Femur (tissue), 1 donor: ENCODE results near the gene C20orf173.

Experiments used
- DNase-seq: peaks from one replicate; pipeline ENCODE4 v3.0.0-alpha.2; 2017

Gene C20orf173

DNA sequence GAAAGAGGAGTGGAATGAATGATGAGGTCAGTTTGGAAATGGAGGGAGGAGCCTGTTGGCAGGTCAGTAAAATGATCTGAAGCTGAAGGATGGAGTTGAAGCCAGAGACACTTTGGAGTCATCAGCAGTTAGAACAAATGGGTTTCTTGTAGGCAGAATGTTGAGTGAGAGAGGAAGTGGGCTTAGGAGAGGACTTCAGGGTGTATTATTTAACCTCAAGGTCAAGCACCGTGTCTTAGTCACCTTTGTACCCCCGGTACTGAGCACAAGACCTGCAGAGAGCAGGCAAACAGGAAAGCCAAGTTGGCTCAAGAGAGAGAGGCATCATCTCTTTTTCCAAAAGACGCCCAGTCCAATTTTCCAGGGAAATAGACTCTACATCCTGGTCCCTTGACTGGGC is 23.3 kb downstream of the C20orf173 start:
- DNase-seq, result no peak

DNA sequence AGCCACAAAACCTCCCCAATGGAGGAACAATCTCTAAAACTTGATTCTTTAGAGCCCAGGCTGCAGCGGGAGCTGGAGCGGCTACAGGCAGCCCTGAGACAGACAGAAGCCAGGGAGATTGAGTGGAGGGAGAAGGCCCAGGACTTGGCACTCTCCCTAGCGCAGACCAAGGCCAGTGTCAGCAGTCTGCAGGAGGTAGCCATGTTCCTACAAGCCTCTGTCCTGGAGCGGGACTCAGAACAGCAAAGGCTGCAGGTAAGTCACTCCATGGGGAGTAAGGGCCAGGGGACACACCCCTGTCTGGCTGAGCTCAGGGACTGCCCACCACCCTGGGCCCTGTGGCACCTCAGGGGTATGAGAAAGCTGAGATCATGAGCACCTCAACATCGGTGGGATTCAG is 24.7 kb downstream of the C20orf173 start:
- DNase-seq, result no peak

DNA sequence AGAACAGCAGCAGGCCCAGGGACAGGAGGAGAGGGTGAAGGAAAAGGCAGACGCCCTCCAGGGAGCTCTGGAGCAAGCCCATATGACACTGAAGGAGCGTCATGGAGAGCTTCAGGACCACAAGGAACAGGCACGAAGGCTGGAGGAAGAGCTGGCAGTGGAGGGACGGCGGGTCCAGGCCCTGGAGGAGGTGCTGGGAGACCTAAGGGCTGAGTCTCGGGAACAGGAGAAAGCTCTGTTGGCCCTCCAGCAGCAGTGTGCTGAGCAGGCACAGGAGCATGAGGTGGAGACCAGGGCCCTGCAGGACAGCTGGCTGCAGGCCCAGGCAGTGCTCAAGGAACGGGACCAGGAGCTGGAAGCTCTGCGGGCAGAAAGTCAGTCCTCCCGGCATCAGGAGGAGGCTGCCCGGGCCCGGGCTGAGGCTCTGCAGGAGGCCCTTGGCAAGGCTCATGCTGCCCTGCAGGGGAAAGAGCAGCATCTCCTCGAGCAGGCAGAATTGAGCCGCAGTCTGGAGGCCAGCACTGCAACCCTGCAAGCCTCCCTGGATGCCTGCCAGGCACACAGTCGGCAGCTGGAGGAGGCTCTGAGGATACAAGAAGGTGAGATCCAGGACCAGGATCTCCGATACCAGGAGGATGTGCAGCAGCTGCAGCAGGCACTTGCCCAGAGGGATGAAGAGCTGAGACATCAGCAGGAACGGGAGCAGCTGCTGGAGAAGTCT is 25.5 kb downstream of the C20orf173 start:
- DNase-seq, result peak; percentile 54

DNA sequence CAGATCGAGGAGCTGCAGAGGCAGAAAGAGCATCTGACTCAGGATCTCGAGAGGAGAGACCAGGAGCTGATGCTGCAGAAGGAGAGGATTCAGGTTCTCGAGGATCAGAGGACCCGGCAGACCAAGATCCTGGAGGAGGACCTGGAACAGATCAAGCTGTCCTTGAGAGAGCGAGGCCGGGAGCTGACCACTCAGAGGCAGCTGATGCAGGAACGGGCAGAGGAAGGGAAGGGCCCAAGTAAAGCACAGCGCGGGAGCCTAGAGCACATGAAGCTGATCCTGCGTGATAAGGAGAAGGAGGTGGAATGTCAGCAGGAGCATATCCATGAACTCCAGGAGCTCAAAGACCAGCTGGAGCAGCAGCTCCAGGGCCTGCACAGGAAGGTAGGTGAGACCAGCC is 26.2 kb downstream of the C20orf173 start:
- no peak for DNase-seq

DNA sequence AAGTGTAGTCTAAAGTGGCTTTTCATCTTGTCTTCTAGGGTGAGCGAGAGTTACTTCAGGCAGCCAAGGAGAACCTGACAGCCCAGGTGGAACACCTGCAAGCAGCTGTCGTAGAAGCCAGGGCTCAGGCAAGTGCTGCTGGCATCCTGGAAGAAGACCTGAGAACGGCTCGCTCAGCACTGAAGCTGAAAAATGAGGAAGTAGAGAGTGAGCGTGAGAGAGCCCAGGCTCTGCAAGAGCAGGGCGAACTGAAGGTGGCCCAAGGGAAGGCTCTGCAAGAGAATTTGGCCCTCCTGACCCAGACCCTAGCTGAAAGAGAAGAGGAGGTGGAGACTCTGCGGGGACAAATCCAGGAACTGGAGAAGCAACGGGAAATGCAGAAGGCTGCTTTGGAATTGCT is 27.1 kb downstream of the C20orf173 start:
- DNase-seq, result no peak

DNA sequence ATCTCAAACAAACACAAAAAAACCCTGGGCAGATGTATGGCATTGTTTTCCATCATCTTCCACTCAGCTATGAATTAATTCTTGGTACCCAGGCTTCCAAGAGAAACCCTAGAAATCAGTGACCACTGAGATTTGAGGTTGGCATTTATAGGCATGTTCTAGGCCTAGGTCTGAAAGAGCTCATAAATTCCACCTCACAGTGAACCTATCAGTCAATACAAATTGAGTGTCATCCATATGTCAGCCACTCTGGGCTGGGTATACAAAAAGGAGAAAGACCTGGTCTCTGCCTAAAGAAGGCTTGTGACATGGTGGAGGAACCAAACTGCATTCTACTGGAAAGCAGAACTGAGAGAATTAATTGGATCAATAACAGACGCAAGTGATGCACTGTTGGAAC is 30.2 kb downstream of the C20orf173 start:
- no peak for DNase-seq

DNA sequence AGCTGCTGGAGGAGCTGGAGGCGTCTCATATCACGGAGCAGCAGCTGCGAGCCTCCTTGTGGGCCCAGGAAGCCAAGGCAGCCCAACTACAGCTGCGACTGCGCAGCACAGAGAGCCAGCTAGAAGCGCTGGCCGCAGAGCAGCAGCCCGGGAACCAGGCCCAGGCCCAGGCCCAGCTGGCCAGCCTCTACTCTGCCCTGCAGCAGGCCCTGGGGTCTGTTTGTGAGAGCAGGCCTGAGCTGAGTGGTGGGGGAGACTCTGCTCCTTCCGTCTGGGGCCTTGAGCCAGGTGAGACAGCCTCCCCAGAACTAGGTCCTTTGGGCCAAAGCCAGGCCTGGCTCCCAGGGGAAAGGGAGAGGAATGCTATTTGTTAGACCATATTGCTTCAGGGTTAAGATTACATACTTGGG is 31.7 kb downstream of the C20orf173 start:
- DNase-seq, result peak; percentile 90

DNA sequence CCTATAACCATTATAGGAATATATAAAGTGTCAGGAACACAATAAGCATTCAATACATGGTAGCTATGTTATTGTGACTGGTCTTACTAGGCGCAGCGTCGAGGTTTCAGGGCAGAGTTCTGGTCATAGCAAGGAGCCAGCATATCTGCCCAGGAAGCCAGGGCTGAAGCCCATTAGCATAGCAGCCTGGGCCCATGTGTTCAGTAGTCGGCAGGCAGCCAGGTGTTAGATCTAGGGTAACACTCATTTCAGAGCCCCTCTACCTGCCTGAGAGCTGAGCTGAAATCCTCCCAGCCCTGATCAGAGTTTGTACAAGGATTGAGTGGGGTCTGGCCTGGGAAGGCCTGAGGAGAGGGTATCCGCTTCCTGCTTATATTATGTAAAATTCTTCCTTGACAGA is 32.1 kb downstream of the C20orf173 start:
- DNase-seq, result no peak

DNA sequence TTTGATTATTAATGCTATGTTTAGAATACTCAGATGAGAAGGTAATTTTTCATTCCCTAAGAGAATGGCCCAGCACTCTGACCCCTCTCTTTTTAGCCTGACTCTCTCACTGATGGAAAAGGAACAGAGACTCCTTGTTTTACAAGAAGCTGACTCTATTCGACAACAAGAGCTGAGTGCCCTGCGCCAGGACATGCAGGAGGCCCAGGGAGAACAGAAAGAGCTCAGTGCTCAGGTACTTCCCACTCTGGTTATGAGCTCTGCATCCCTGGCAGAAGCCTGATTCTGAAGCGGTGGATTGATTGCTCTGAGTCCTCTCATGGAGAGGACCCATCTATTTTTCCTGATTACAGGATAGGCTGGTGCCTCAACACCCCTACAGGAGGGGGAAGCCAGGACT is 33.0 kb downstream of the C20orf173 start:
- DNase-seq, result no peak

DNA sequence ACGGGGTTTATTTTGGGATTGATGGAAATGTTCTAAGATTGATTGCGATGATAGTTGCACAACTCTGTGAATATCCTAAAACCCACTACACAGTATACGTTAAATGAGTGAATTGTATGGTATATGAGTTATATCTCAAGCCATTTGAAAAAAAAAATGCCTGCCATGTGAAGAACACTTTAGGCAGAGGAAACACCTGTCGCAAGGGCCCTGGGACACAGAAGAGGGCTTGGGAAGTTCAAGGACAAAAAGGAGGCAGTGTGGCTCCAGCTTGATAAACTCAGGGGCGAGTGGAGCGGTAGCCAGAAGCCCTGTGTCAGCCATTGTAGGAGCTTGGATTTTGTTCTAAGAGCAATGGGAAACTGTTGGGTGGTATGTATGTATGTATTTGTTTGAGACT is 37.1 kb downstream of the C20orf173 start:
- no peak for DNase-seq

DNA sequence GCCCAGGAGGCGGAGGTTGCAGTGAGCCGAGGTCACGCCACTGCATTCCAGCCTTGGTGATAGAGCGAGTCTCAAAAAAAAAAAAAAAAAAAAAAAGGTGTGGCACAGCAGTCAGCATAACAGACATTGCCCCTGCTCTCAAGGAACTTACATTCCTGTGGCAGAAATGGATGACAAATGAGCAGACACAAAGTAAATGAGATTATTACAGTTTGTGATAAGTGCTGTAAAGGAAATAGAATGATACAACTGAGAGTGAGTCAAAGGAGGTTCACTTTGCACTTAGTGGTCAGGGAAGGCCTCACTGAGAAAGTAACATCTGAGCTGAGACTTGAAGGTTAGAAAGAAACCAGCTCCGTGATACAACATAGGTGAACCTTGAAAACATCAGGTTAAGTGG is 37.6 kb downstream of the C20orf173 start:
- DNase-seq, result no peak

DNA sequence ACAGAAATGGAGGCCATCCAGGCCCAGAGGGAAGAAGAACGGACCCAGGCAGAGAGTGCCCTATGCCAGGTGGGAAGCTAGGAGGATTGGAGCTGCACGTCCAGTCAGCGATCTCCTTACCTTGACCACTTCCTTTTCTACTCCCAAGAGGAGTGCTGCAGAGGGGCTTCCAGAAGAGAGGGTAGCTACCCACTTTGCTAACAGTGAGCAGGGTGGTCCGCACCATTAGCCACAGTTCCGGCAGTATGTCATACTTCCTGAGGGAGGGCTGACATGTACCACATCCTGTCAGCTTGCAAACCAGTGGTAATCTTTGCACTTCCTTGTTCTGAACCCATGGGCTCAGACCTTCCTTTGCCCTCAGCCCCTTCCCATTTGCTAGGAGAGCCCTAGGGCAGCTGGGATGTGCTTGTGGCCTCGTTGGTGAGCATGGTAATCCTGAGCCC is 38.7 kb downstream of the C20orf173 start:
- DNase-seq, result peak; percentile 28

DNA sequence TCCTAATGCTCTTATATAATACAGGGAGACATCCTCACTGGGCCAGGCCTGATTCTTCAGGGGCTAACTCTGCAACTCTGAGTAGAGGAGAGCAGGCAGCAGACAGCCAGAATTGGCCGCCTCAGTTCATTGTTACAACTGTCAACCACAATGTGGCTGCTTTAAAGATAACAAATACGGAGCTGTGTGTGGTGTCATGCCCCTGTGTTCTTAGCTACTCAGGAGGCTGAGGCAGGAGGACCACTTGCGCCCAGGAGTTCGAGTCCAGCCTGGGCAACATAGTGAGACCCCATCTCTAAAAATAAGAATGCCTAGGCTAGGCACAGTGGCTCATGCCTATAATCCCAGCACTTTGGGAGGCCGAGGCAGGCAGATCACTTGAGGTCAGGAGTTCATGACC is 39.7 kb downstream of the C20orf173 start:
- no peak for DNase-seq

DNA sequence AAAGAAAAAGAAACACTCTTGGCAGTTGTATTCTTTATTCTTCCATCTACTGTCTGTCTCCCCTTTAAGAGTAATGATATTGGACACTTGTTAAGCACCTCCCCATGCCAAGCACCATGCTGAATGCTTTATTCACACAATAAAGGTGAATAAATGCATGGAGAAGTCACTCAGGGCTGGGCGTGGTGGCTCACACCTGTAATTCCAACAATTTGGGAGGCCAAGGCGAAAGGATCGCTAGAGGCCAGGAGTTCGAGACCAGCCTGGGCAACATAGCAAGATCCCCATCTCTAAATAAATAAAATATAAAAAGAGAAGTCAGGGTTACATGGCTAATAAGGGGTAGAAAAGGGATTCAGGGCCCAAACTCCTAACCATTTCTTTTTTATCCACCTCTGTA is 42.0 kb downstream of the C20orf173 start:
- DNase-seq, result no peak

DNA sequence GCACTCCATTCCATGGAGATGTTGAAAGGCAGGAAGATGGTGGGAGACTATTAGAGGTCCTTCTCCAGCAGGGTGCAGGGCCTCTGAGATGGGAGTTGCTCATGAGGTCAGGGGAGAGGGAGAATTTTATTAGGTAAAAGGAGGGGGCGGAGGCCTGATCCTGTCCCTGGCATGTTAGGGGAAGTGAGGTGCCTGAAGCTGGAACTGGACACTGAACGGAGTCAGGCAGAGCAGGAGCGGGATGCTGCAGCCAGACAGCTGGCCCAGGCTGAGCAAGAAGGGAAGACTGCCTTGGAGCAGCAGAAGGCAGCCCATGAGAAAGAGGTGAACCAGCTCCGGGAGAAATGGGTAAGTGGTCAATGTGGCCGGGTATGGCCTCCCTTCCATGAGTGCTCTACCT is 49.7 kb downstream of the C20orf173 start:
- DNase-seq, result no peak

DNA sequence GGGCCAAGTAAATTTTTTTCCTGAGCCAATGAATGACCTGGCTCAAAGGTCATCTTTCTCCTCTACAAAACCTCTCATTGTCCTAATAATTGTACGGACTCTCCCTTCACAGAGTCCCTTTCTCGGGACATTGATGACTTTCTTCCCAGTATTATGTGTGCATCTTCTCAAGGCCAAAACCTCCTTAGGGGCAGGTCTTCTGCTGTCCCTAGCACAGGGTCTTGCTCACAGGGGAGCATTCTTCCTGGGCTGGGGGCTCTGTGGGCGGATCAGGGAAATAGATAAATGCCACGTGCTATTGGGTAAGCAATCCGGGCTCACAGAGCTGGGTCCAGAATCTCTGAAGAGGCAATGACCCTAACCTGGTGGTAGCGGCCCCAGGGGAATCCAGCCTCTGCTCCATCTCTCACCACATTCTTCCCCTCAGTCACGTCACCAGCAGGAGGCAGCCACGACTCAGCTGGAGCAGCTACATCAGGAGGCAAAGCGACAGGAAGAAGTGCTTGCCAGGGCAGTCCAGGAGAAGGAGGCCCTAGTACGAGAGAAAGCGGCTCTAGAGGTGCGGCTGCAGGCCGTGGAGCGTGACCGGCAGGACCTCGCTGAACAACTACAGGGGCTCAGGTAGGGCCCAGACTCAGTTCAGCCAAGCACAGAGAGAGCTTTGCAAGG is 50.5 kb downstream of the C20orf173 start:
- no peak for DNase-seq
